K562 (cell line): ENCODE data around the gene GMDS. TPM values are rescaled to one million over a fixed set of nuclear protein-coding genes. Genes with fewer than 3 reads are reported as not detected.

Experiments
- ATAC-seq: fragments of 200-7000 bp; cut with Tn5 transposase; 3 replicates; pipeline ENCODE4 v1.9.1; 2020; ENCODE audit warnings: moderate library complexity
- BruUV-seq: library from RNA; stranded (reverse); fragments of 400-500 nt; replicated peaks from 2 replicates; lab custom pipeline; 2021; lab: Mats Ljungman, UMichigan
- CTCF ChIA-PET: fragments of 300-600 bp; formaldehyde crosslinking; extraction: SDS; loops from one replicate; lab custom pipeline; 2021; ENCODE audit warnings: low intra/inter-chr PET ratio; lab: Yijun Ruan, JAX
- POLR2A ChIA-PET: fragments of 300-600, 350-650 bp; sonication (Branson Sonifier 250); formaldehyde crosslinking; extraction: SDS; loops from one replicate; lab custom pipeline; 2021; ENCODE audit warnings: antibody characterized with exemption, inconsistent platforms; lab: Yijun Ruan, JAX
- DNase-seq, 4 experiments: peaks; one replicate each; pipeline versions ENCODE4 v3.0.0 to v3.0.0-alpha.2; 2011 to 2018; ENCODE audit warnings: low spot score in 3 of 4, mixed read lengths in 3 of 4; ENCODE audit errors: extremely low read depth in 1 of 4
- FAIRE-seq: peaks from 2 replicates; lab custom pipeline; 2011; peaks lifted over from hg19 to GRCh38; lab: Jason Lieb, UNC
- H2AFZ ChIP-seq: 2 replicates; pipeline ENCODE4 v1.6.0; 2011; ENCODE audit warnings: low read depth, low read length, control low read depth, inconsistent platforms
- H3K27ac ChIP-seq: fragments of 200-600 bp; 3 replicates; pipeline ENCODE4 v1.8.0; 2011; ENCODE audit warnings: low read depth, mild to moderate bottlenecking, control low read depth, inconsistent platforms, low read length, moderate library complexity, mixed read lengths; ENCODE audit errors: extremely low read depth
- H3K27me3 ChIP-seq, 2 experiments: fragments of 300-600 bp in 1 of 2; 2 replicates in 1 of 2; 3 replicates in 1 of 2; pipeline versions ENCODE4 v1.6.0 to v1.8.0; 2011; ENCODE audit warnings: inconsistent platforms in 2 of 2, low read length in 2 of 2, mild to moderate bottlenecking in 1 of 2, mixed read lengths in 1 of 2, moderate library complexity in 1 of 2; ENCODE audit not compliant: control insufficient read depth in 2 of 2, insufficient read depth in 2 of 2
- H3K36me3 ChIP-seq: fragments of 300-600 bp; 3 replicates; pipeline ENCODE4 v1.8.0; 2011; ENCODE audit warnings: mild to moderate bottlenecking, low read length, inconsistent platforms; ENCODE audit not compliant: control insufficient read depth, insufficient read depth
- H3K4me1 ChIP-seq, 2 experiments: fragments of 200-600 bp in 1 of 2; replicated peaks in 1 of 2; 2 replicates in 1 of 2; 3 replicates in 1 of 2; pipeline versions ENCODE4 v1.5.1 to v1.8.0; 2011; ENCODE audit warnings: inconsistent platforms in 2 of 2, low read length in 2 of 2, mild to moderate bottlenecking in 1 of 2, mixed read lengths in 1 of 2, moderate library complexity in 1 of 2; ENCODE audit not compliant: control insufficient read depth in 2 of 2, insufficient read depth in 2 of 2
- H3K4me2 ChIP-seq: 2 replicates; pipeline ENCODE4 v1.6.1; 2011; ENCODE audit warnings: low read length, control low read depth, inconsistent platforms, mixed read lengths; ENCODE audit not compliant: insufficient read depth
- H3K4me3 ChIP-seq: fragments of 200-600 bp; sonication (generic), shearing (Covaris generic); 2 replicates; pipeline ENCODE4 v1.5.1; 2016; ENCODE audit warnings: control low read depth, inconsistent platforms
- H3K79me2 ChIP-seq: fragments of 200-600 bp; 3 replicates; pipeline ENCODE4 v1.8.0; 2011; ENCODE audit warnings: low read length, inconsistent platforms; ENCODE audit not compliant: control insufficient read depth, insufficient read depth
- H3K9ac ChIP-seq, 2 experiments: 2 replicates each; pipeline versions ENCODE4 v1.6.0 to v1.6.1; 2011; ENCODE audit warnings: low read depth in 2 of 2, low read length in 2 of 2, control low read depth in 1 of 2, inconsistent platforms in 1 of 2, mild to moderate bottlenecking in 1 of 2, mixed read lengths in 1 of 2; ENCODE audit not compliant: insufficient read depth in 1 of 2
- H3K9me1 ChIP-seq: one replicate; pipeline ENCODE4 v1.6.0; 2011; ENCODE audit warnings: inconsistent platforms, mild to moderate bottlenecking, low read length, moderate library complexity; ENCODE audit not compliant: control insufficient read depth, insufficient read depth
- H3K9me3 ChIP-seq: replicated peaks from 2 replicates; pipeline ENCODE4 v1.5.1; 2011; ENCODE audit warnings: low read depth, low read length, inconsistent platforms; ENCODE audit not compliant: control insufficient read depth, insufficient read depth
- H4K20me1 ChIP-seq: replicated peaks from 2 replicates; pipeline ENCODE4 v1.6.1; 2011; ENCODE audit warnings: low read length, inconsistent platforms, mixed read lengths; ENCODE audit not compliant: control insufficient read depth, insufficient read depth
- CREBBP ChIP-seq: IDR thresholded peaks from one replicate; pipeline ENCODE4 v1.6.1; 2012; ENCODE audit warnings: low read depth, mild to moderate bottlenecking, control low read depth, inconsistent platforms, low read length
- GTF2F1 ChIP-seq: IDR thresholded peaks from 2 replicates; pipeline ENCODE4 v1.6.1; 2011; ENCODE audit warnings: low read depth, low read length, improper control_type of control experiment
- MTA2 ChIP-seq: fragments of 450-650 bp; IDR thresholded peaks from 2 replicates; pipeline ENCODE4 v1.6.1; 2016; ENCODE audit warnings: low read depth
- PCBP2 ChIP-seq: fragments of 200-400 bp; formaldehyde crosslinking; IDR thresholded peaks from 2 replicates; pipeline ENCODE4 v1.6.1; 2018; ENCODE audit warnings: low read length, low read depth, mild to moderate bottlenecking, moderate library complexity; ENCODE audit not compliant: poor library complexity, severe bottlenecking
- RBM25 ChIP-seq: fragments of 200-400 bp; formaldehyde crosslinking; IDR thresholded peaks from 2 replicates; pipeline ENCODE4 v1.6.1; 2018; ENCODE audit warnings: low read length, low read depth, moderate library complexity; ENCODE audit not compliant: severe bottlenecking
- SPI1 ChIP-seq: IDR thresholded peaks from 2 replicates; pipeline ENCODE4 v1.6.1; 2011; ENCODE audit warnings: low read depth, low read length, control low read depth, borderline replicate concordance
- WGBS: fragments of 100-300 bp; shearing (Covaris generic); methylation state at CpG from one replicate; pipeline ENCODE4 v1.1.6; 2016; ENCODE audit warnings: low coverage, mixed read lengths; ENCODE audit not compliant: insufficient coverage; ENCODE audit errors: missing lambda C conversion rate; 5-methylcytosine and 5-hydroxymethylcytosine counted together
- in situ Hi-C: fragments of 300-500 bp; cut with MboI; formaldehyde crosslinking; loops from 4 replicates; pipeline ENCODE4 v1.15.0; 2018; ENCODE audit warnings: inconsistent platforms, mixed read lengths
- intact Hi-C: fragments of 100-400 bp; cut with micrococcal nuclease; formaldehyde crosslinking; loops from 2 replicates; pipeline ENCODE4 v1.14.2; 2022
- polyA plus RNA-seq, 8 experiments: library from polyadenylated mRNA; depleted of rRNA in 4 of 8; stranded (reverse) in 5 of 8; unstranded in 3 of 8; fragments of >200 nt; fragmentation: Nextera tagmentation in 2 of 8; fragmentation: Illumina TruSeq in 1 of 8; extraction: Ambion mirVana in 2 of 8; extraction: Trizol in 1 of 8; gene quantifications; 2 replicates each; pipeline versions ENCODE4 v1.2.1 to v1.2.3, GENCODE V29; 2011 to 2014; ENCODE audit warnings: inconsistent platforms in 1 of 8, missing spikeins in 1 of 8
- total RNA-seq, 7 experiments: library from RNA; depleted of rRNA in 6 of 7; stranded (reverse); fragments of >200 nt in 6 of 7; fragmentation: Illumina TruSeq in 2 of 7; extraction: Trizol in 2 of 7; gene quantifications; 2 replicates each; pipeline versions ENCODE4 v1.2.1 to v1.2.3, GENCODE V29; 2011 to 2021; ENCODE audit warnings: low replicate concordance in 1 of 7
- TF ChIP-seq, protein P1 (sequence below): IDR thresholded peaks from 3 replicates; pipeline ENCODE4 v1.6.1; 2011; ENCODE audit warnings: borderline replicate concordance, mild to moderate bottlenecking; ENCODE audit not compliant: insufficient read length, insufficient read depth

GMDS gene
- total and polyA plus RNA-seq, 9 of the 15 experiments (the other 6 are each of a cell fraction or from before 2014, with no cell fraction given) = 0.48 to 31.8 (median 13.4) TPM

DNA sequence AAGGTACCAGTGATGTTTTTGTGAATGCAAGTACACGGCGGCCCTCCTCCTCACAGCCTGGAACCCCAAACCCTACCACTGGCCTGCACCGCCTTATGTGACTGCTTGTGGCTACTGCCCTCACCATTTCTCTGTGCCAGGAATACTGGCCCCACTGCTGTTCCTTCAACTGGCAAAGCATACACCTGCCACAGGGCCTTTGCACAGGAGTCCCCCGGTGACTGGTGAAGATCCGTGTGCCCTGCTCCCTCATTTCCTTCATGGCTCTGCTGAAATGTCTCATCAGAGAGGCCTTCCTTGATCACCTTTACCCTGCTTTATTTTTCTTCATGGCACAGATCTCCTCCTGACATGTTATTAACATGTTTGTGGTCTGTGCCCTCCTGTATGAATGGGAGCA, 581.9 kb downstream of the GMDS start:
- ChIA-PET POLR2A (no interaction called here), CTCF (no interaction called here)
- Histone ChIP-seq H3K4me3 (no peak overlapping the region), H2AFZ (no peak overlapping the region), H4K20me1 (peaks cover 6% of the 10 kb centered on the region), H3K79me2 (no peaks in the 10 kb centered on the region), H3K27ac (no peak overlapping the region), H3K9me1 (no peaks in the 10 kb centered on the region), H3K9ac (no peak overlapping the region), H3K36me3 (no peaks in the 10 kb centered on the region), H3K4me2 (no peak overlapping the region), H3K4me1 (no peaks in the 10 kb centered on the region), H3K27me3 (peaks cover 12 to 61% of the 10 kb centered on the region in 2 experiments), H3K9me3 (no peaks in the 10 kb centered on the region)
- in situ Hi-C loops (no loop called here), intact Hi-C loops (no loop called here)
- ATAC-seq (no peak), FAIRE-seq (no peak), DNase-seq (no peak)
- WGBS = 5% methylated on average over 5 of the region's 5 CpGs
- TF ChIP-seq PCBP2 = no peak
- TF ChIP-seq, protein P1, sequence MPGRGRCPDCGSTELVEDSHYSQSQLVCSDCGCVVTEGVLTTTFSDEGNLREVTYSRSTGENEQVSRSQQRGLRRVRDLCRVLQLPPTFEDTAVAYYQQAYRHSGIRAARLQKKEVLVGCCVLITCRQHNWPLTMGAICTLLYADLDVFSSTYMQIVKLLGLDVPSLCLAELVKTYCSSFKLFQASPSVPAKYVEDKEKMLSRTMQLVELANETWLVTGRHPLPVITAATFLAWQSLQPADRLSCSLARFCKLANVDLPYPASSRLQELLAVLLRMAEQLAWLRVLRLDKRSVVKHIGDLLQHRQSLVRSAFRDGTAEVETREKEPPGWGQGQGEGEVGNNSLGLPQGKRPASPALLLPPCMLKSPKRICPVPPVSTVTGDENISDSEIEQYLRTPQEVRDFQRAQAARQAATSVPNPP = no peak
- TF ChIP-seq SPI1 = no peak
- no peak for TF ChIP-seq MTA2
- TF ChIP-seq GTF2F1 = no peak
- no peak for TF ChIP-seq CREBBP
- peak; percentile 23 for TF ChIP-seq RBM25
- no TSS peak for BruUV-seq
